ENCODE measurements around the gene SPATA32. TPM values are rescaled to one million over a fixed set of nuclear protein-coding genes. Genes with fewer than 3 reads are reported as not detected.

Gene SPATA32
- total RNA-seq, 1 experiment from 2014 or later: 0.15 TPM

DNA sequence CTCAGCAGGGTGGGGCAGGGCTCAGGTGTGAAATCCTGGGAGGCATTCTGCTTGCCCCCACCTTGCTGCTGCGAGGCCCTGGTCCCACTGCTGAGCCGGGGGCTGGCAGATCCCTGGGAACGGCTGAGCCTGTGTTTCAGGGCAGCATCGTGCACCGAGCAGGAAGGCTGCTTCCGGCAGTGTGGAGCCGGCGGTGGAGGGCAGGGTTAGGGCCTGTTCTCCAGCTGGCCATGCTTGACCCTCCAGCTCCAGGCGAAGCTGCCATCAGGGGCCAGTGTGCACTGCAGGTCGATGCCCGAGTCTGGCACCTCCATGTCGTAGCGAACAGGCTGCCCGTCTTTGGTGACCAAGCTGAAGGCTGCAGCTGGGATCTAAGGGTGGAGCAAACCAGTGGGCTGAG, 2.5 kb upstream of the SPATA32 start:
- Histone ChIP-seq H3K27me3 (ENCODE audit: insufficient read depth, low read length) (no peaks in the 10 kb centered on the region), H4K20me1 (ENCODE audit: insufficient read depth) (no peaks in the 10 kb centered on the region), H3K4me1 (ENCODE audit: control insufficient read depth in 1 of 2, insufficient read depth in 2 of 2, low read length in 2 of 2) (0 out of 4 replicates have a peak, but pooled peaks cover 0 to 4% of the 10 kb centered on the region in 2 experiments), H3K36me3 (ENCODE audit: control insufficient read depth in 1 of 2, insufficient read depth in 2 of 2, low read length in 2 of 2) (peaks cover 30 to 35% of the 10 kb centered on the region in 2 experiments; a peak in 3 of 4 replicates), H2AFZ (ENCODE audit: low read depth, low read length, poor library complexity, severe bottlenecking) (no peak overlapping the region), H3K79me2 (ENCODE audit: insufficient read depth, low read length) (no peaks in the 10 kb centered on the region), H3K4me2 (ENCODE audit: low read length) (no peak overlapping the region), H3K4me3 (replicated peaks in 1 of 2; ENCODE audit: low read depth in 1 of 2, low read length in 2 of 2) (no peak overlapping the region), H3K9ac (ENCODE audit: low read length) (no peak overlapping the region), H3K9me2 (ENCODE audit: insufficient read depth) (no peaks in the 10 kb centered on the region), H3K27ac (ENCODE audit: low read depth, low read length) (no peak overlapping the region), H3K9me3 (ENCODE audit: control insufficient read depth in 1 of 2, insufficient read depth in 1 of 2, low read depth in 1 of 2, low read length in 2 of 2) (no peaks in the 10 kb centered on the region)
- RAD21 ChIA-PET (ENCODE audit: low non-redundant PET in 1 of 2, low total read pairs in 2 of 2, uncharacterized antibody in 2 of 2, unreplicated experiment in 2 of 2): no interaction called here
- intact Hi-C loops (cut with micrococcal nuclease): no loop called here
- CTCF ChIA-PET: no interaction called here
- DNase-seq (ENCODE audit: low read depth, low spot score) (no peak), ATAC-seq (no peak)
- TF ChIP-seq, protein P1, sequence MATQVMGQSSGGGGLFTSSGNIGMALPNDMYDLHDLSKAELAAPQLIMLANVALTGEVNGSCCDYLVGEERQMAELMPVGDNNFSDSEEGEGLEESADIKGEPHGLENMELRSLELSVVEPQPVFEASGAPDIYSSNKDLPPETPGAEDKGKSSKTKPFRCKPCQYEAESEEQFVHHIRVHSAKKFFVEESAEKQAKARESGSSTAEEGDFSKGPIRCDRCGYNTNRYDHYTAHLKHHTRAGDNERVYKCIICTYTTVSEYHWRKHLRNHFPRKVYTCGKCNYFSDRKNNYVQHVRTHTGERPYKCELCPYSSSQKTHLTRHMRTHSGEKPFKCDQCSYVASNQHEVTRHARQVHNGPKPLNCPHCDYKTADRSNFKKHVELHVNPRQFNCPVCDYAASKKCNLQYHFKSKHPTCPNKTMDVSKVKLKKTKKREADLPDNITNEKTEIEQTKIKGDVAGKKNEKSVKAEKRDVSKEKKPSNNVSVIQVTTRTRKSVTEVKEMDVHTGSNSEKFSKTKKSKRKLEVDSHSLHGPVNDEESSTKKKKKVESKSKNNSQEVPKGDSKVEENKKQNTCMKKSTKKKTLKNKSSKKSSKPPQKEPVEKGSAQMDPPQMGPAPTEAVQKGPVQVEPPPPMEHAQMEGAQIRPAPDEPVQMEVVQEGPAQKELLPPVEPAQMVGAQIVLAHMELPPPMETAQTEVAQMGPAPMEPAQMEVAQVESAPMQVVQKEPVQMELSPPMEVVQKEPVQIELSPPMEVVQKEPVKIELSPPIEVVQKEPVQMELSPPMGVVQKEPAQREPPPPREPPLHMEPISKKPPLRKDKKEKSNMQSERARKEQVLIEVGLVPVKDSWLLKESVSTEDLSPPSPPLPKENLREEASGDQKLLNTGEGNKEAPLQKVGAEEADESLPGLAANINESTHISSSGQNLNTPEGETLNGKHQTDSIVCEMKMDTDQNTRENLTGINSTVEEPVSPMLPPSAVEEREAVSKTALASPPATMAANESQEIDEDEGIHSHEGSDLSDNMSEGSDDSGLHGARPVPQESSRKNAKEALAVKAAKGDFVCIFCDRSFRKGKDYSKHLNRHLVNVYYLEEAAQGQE (IDR thresholded peaks at IDR 0.05; ENCODE audit: low read depth): no peak
- BruUV-seq (replicated peaks): no TSS peak
- POLR2A ChIA-PET: no interaction called here

- ATAC-seq (0 out of 2 replicates have a peak, but pooled peaks have one; percentile 7), DNase-seq (ENCODE audit: low read depth, low spot score) (no peak)
- Histone ChIP-seq H2AFZ (ENCODE audit: low read depth, low read length, poor library complexity, severe bottlenecking) (no peak overlapping the region), H3K27me3 (ENCODE audit: insufficient read depth, low read length) (no peaks in the 10 kb centered on the region), H3K4me2 (ENCODE audit: low read length) (no peak overlapping the region), H3K4me1 (ENCODE audit: control insufficient read depth in 1 of 2, insufficient read depth in 2 of 2, low read length in 2 of 2) (0 out of 4 replicates have a peak, but pooled peaks cover 0 to 4% of the 10 kb centered on the region in 2 experiments), H3K9me2 (ENCODE audit: insufficient read depth) (no peaks in the 10 kb centered on the region), H3K9me3 (ENCODE audit: control insufficient read depth in 1 of 2, insufficient read depth in 1 of 2, low read depth in 1 of 2, low read length in 2 of 2) (no peaks in the 10 kb centered on the region), H3K4me3 (replicated peaks in 1 of 2; ENCODE audit: low read depth in 1 of 2, low read length in 2 of 2) (no peak overlapping the region), H3K9ac (ENCODE audit: low read length) (no peak overlapping the region), H3K27ac (ENCODE audit: low read depth, low read length) (no peak overlapping the region), H3K36me3 (ENCODE audit: control insufficient read depth in 1 of 2, insufficient read depth in 2 of 2, low read length in 2 of 2) (peaks cover 20 to 27% of the 10 kb centered on the region in 2 experiments; a peak in 3 of 4 replicates), H4K20me1 (ENCODE audit: insufficient read depth) (no peaks in the 10 kb centered on the region), H3K79me2 (ENCODE audit: insufficient read depth, low read length) (no peaks in the 10 kb centered on the region)
- ChIA-PET CTCF (no interaction called here), RAD21 (ENCODE audit: low non-redundant PET in 1 of 2, low total read pairs in 2 of 2, uncharacterized antibody in 2 of 2, unreplicated experiment in 2 of 2) (no interaction called here), POLR2A (no interaction called here)
- intact Hi-C loops (cut with micrococcal nuclease): no loop called here
- no TSS peak for BruUV-seq (replicated peaks)
- TF ChIP-seq EZH2 (IDR thresholded peaks at IDR 0.05): no peak
- TF ChIP-seq ZFX (IDR thresholded peaks at IDR 0.05): no peak
- TF ChIP-seq, protein P1 (IDR thresholded peaks at IDR 0.05; ENCODE audit: low read depth): no peak
- no peak for TF ChIP-seq SP1 (IDR thresholded peaks at IDR 0.05; ENCODE audit: low read depth)
- TF ChIP-seq FOSL1 (IDR thresholded peaks at IDR 0.05; ENCODE audit: low read depth): no peak
- TF ChIP-seq, protein P2, sequence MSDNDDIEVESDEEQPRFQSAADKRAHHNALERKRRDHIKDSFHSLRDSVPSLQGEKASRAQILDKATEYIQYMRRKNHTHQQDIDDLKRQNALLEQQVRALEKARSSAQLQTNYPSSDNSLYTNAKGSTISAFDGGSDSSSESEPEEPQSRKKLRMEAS (IDR thresholded peaks at IDR 0.05): no peak
- no peak for TF ChIP-seq EZH2phosphoT487 (IDR thresholded peaks at IDR 0.05; ENCODE audit: borderline replicate concordance)
- TF ChIP-seq ZNF274 (IDR thresholded peaks at IDR 0.05; ENCODE audit: low read depth, low read length): no peak
Measured at GRCh38 chr17:45263477-45263860, 1.6 kb upstream of the SPATA32 start.

Data from HCT116 (cell line).